B cell (primary cell): Measurements from ENCODE around the gene DQX1.

Experiments
- CTCF ChIP-seq: fragments of 200-600 bp; IDR thresholded peaks from one replicate; pipeline ENCODE4 v1.8.0; 2022; ENCODE audit warnings: antibody characterized with exemption, mild to moderate bottlenecking
- EZH2 ChIP-seq: IDR thresholded peaks from 2 replicates; pipeline ENCODE4 v1.6.1; 2012; ENCODE audit warnings: borderline replicate concordance, low read depth, mild to moderate bottlenecking, moderate library complexity, low read length; ENCODE audit not compliant: insufficient read depth, poor library complexity, severe bottlenecking

GRCh38 chr2:74553892-74554819 is 28.1 kb upstream of the DQX1 start, which contains the start of the genes DOK1 and LOXL3:
- TF ChIP-seq CTCF = no peak
- TF ChIP-seq EZH2 = no peak
